NCI-H82 treated with DMSO at 0.1 percent for 48 hours (cell line): ENCODE data around the gene MYL5.
"Not testable (repeated sequence)": the region's sequence is repeated elsewhere in the genome, so short reads cannot be mapped to it uniquely, and the experiment has no call there.

Experiments
- DNase-seq: peaks from one replicate; lab custom pipeline; 2025; ENCODE audit not compliant: unreplicated experiment; lab: John Stamatoyannopoulos, UW

The MYL5 gene

GRCh38 chr4:674172-675035 is at the start of gene MYL5, which contains the start of gene ATP5ME:
Gene MYL5, plus strand, starts transcription at chr4:674542. Its CDS starts 3,485 bp downstream, at chr4:678027.
Gene ATP5ME, minus strand, starts transcription at chr4:674276. Its CDS starts 29 bp downstream, at chr4:674247.
- peak; percentile 67 for DNase-seq

- DNase-seq: no peak
These were observed 49.4 kb upstream of the MYL5 start, which contains the start of gene PDE6B for GRCh38 chr4:624705-625590. Gene PDE6B, plus strand, starts transcription at chr4:625573. Its CDS starts 54 bp downstream, at chr4:625627.

- DNase-seq: no peak
These were observed 48.6 kb upstream of the MYL5 start for GRCh38 chr4:625631-626161.

- DNase-seq: no peak
These were observed 47.9 kb upstream of the MYL5 start for GRCh38 chr4:626201-627091.

- DNase-seq: no peak
These were observed 46.8 kb upstream of the MYL5 start for GRCh38 chr4:627347-628125.

GRCh38 chr4:628311-628741 is 46.0 kb upstream of the MYL5 start:
- DNase-seq: no peak

GRCh38 chr4:628821-629635 is 45.3 kb upstream of the MYL5 start:
- DNase-seq: no peak

GRCh38 chr4:629636-629914 is 44.8 kb upstream of the MYL5 start:
- no peak for DNase-seq

GRCh38 chr4:629915-630641 is 44.3 kb upstream of the MYL5 start:
- no peak for DNase-seq

- no peak for DNase-seq
These were observed 43.7 kb upstream of the MYL5 start for GRCh38 chr4:630656-631055.

- no peak for DNase-seq
These were observed 42.0 kb upstream of the MYL5 start for GRCh38 chr4:632196-632790.

GRCh38 chr4:632926-633325 is 41.4 kb upstream of the MYL5 start:
- no peak for DNase-seq

- DNase-seq: no peak
These were observed 40.9 kb upstream of the MYL5 start for GRCh38 chr4:633406-633805.

- DNase-seq: no peak
These were observed 40.3 kb upstream of the MYL5 start for GRCh38 chr4:633976-634598.

GRCh38 chr4:634599-634985 is 39.8 kb upstream of the MYL5 start:
- DNase-seq: no peak

GRCh38 chr4:635066-635835 is 39.1 kb upstream of the MYL5 start:
- not testable (repeated sequence) for DNase-seq
